Skeletal muscle cell (primary cell): ENCODE data around the gene BMPR1B.

Experiments
- DNase-seq: peaks from one replicate; pipeline ENCODE4 v3.0.0-alpha.2; 2010; ENCODE audit warnings: low read depth
- H3K4me3 ChIP-seq: 2 replicates; pipeline ENCODE4 v1.5.1; 2011; ENCODE audit warnings: low read depth, mild to moderate bottlenecking, control low read depth, low read length, moderate library complexity

BMPR1B gene

DNA sequence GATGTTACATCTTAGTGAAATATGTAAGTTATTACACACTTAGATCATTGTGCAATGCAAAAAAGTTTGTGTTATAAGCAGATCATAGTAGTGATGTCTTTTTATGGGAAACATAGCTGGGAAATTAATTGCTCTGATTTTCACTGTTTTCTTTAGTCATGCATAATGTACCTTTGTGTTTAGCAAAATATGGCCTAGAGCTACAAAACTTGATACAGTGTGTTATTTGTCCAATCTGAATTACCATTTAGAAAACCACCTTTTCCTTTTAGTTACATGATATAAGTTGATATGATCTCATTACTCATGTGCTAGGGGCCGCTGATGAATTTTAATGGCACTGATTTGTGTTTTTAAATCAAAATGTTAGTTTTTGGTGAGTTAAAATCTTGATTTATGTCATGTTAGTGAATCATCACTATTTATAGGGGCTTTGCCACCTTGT lies 2.0 kb downstream of the BMPR1B start:
- no peak for DNase-seq

DNA sequence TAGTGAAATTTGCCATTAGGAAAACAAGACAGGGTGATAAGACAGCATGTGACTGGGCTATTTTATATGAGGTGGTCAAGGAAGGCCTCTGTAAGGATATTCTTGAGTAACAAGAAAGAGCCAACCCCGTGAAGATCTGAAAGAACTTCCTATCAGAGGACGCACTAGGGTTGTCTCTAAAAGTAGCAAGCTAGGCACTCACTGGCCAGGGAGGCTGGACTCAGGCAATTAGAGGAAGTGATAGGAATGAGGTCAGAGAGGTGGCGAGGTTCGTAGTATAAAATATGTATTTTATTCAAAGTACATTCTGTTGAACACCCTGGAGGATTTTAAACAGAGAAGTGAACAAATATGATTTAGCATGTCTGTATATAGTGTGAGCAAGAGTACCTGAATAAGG lies 4.6 kb downstream of the BMPR1B start:
- DNase-seq = no peak
- H3K4me3 ChIP-seq = no peak overlapping the region

More for the DNA sequence above, 2.0 kb downstream of the BMPR1B start:
- no peak overlapping the region for H3K4me3 ChIP-seq

DNA sequence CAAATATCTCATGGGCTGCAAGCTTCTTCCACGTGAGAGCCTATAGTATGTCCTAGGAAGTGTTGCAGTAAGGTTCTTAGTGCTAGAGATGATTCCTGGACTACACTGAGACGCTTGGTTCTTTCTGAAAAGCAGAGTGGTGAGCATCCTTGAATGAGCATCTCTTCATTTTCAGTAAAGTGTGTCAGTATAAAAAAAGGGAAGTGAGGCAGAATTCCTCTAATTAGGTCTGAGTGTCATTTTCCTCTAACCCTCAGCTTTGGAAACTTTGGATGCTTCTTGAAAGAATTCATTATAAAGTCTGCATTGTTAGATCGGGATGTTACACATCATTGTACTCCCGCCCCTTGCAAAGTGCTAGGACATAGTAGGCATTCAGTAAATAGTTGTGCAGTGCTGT lies 5.2 kb downstream of the BMPR1B start:
- DNase-seq = no peak
- H3K4me3 ChIP-seq = no peak overlapping the region

DNA sequence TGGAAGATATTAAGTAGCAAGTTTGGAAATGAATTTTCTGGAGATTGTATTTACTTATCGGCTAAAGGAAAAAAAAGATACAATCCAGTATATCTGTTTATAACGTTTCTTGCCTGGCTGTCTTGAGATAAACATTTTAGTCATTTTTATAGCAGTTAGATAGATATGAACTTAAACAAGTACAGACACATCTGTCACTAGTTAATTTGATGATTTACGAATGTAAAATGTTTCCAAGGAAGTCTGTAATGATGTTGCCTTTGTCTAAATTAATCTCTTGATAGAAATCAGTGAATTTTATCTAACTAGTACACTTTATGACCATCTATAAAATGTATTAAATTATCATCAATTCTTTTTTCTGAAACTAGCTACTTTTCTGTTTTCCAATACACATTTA lies 5.7 kb downstream of the BMPR1B start:
- no peak for DNase-seq
- no peak overlapping the region for H3K4me3 ChIP-seq

DNA sequence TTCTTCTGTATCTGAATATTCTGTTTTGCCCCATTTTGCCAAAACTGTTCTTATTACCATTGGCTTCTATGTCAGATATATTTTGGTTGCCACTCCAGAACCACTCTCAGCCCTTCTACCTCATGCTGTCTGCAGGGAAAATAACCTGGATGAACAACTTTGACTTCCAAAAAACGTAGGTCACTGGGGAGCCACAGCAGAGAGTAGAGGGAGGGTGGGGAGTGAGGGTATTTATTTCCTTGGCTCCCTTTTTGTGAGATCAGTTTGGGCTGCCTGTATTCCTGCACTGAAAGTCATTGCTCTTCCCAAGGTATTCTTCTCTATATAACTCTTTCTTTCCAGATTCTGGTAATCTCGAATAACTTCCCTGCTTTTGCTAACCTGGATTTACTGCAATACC lies 6.3 kb downstream of the BMPR1B start:
- no peak for DNase-seq
- no peak overlapping the region for H3K4me3 ChIP-seq

DNA sequence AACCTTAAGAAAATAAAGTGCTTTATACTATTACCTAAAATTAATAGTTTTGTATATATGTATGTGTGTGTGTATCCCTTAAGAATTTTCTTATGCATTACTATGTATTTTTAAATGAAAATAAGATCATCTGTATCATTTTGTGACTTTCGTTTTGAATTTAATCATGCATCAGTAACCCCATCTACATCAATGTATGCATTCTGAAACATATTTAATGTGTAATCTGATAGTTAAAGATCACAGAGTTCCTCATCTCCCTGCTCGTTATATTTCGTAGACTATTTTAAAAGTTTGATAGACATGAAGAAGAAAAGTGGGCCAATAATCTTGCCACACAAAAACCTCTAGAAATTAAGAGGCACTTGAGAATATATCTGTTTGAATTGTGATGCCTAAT lies 7.4 kb downstream of the BMPR1B start:
- H3K4me3 ChIP-seq = no peak overlapping the region

DNA sequence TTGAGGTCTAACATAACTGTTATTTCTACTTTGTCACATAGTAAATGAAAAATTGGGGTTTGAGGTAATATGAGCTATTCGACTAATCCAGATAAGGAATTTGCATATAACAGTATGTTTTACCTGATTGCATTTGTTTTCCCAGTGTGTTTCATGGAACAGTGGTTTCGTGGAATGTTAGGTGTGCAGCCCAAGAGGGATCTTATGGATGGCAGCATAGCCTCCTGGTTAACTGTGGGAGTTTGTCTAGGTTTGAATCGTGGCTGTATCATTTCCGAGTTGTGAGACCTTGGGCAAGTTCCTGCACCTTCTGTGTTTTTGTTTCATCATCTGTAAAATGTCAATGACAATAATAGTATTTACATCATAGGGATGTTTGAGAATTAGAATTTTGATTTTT lies 7.9 kb downstream of the BMPR1B start:
- H3K4me3 ChIP-seq = no peak overlapping the region
- no peak for DNase-seq

More for the DNA sequence above, 7.4 kb downstream of the BMPR1B start:
- DNase-seq = no peak

DNA sequence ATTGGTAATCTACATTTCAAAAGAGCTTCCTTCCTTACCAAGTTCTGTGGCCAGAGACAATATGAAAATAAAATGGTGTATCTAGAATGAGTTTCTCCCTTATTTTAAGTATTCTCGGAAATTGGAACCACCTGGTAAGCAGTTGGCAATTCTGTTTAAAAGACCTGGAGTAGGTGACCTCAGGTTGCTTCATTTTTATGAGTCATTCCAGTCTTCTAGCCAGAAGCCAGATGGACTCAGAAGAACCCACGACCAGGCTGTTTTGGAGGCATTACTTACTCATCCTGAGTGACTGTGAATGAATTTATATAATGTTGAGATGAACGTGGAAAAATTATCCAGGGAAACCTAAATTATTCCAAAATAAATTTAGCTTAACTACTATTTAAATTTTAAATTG lies 9.1 kb downstream of the BMPR1B start:
- no peak overlapping the region for H3K4me3 ChIP-seq
- peak; percentile 38 for DNase-seq

DNA sequence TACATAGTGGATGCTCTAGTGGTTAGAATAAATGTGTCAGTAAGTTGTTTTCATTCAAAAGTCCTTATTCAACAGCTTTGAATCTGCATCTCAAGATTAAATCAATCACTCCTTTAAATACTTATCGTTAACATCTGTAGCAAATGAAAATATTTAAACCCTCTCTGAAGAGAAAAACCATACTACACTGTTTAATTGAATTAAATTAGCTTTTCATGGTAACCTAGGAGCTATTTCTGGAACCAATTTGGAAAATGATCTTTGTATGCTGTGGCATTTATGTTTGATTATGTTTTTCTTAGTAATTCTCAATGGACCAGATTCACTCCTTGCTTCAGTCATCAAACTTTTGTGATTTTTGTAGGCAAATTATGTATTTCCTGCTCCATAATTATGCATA lies 9.7 kb downstream of the BMPR1B start:
- DNase-seq = no peak
- no peak overlapping the region for H3K4me3 ChIP-seq

DNA sequence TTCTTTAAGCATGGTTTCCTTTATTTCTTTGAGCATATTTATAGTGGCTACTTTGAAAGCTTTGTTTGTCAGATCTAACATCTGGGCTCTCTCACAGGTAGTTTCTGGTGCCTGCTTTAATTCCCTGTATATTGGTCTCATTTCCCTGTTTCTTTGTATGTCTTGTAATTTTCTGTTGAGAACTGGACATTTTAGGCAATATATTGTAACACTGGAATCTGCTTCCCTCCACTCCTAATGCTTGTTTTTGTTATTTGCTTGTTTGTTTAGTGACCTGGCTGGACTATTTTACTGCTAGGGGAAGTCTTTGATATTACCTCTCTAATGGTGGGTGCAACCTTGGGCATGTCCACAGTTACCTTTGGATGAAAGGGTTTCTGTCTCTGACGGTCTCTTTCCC lies 25.0 kb downstream of the BMPR1B start:
- DNase-seq = no peak
- no peak overlapping the region for H3K4me3 ChIP-seq

DNA sequence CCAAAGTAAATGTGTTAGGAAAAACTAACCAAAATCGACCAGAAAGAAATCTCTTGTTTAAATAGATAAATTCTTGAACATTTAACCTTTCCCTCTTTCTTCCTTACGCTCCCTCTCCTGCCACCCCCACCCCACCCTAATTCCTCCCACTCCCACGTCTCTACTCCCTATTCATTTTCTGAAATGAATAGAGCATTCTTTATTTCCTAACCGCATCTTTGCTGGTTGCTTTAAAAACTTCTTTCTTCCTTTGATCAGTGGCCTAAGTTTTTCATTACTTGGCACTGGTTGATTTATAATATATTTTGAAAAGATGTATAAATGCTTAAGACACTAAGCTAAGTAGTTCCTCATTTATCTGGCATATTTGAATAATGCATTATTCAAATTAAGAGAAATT lies 33.9 kb downstream of the BMPR1B start:
- no peak overlapping the region for H3K4me3 ChIP-seq

DNA sequence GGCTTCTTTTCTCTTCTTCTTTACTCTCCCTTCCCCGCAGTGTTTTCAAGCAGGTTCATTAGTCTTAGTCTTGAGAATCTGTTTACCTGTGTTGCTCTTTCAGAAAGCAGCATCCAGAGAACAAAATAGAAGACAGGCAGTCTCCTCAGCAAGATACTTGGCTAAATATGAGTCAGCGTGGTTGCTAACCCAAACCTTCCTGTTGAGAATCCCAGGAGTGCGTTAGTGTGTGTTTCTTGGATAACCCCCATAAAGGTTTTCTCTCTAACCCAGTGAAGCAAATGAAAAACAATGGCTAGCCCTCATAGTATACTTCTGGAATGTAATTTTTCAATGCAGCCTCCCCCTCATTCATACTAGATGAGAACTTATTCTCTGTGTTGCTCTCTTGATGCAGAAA lies 41.1 kb downstream of the BMPR1B start:
- no peak overlapping the region for H3K4me3 ChIP-seq
- peak; percentile 78 for DNase-seq

More for the DNA sequence above, 33.9 kb downstream of the BMPR1B start:
- DNase-seq = no peak

DNA sequence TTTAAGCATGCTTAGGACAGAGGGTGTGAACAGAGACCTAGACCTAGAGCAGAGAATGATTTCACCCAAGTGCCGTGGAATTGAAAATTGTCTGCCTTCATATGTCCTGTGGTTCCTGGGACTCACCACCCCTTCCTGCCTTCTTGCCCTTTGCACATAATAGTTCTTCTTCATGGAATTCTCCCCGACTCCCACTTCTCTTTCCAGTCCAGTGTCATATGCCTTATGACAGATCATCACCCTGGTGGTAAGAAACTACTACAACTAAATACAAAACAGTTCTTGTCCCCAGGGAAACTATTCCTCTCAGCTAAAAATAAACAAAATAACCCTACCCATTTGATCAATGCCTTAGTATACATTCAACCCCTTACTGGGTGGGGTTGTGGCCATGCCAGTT lies 43.3 kb downstream of the BMPR1B start:
- DNase-seq = no peak
- no peak overlapping the region for H3K4me3 ChIP-seq

DNA sequence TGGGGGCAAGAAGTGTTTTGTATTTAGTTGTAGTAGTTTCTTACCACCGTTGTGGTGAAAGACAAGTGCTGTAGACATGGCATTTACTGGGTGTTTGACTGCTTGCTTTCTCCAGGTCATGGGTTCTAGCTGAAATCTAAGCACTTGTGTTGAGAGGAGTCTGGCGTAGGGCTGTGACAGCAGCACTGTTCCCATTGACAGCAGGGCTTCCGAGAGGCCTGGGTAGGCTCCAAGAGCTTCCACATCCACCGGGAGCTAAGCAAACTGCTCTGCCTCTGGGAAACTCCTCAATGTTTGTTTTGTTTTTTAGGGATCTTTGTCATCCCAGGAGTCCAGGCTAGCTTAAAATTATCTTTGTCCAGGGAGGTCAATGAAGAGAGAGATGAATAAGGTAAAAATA lies 44.3 kb downstream of the BMPR1B start:
- H3K4me3 ChIP-seq = no peak overlapping the region
- DNase-seq = no peak

DNA sequence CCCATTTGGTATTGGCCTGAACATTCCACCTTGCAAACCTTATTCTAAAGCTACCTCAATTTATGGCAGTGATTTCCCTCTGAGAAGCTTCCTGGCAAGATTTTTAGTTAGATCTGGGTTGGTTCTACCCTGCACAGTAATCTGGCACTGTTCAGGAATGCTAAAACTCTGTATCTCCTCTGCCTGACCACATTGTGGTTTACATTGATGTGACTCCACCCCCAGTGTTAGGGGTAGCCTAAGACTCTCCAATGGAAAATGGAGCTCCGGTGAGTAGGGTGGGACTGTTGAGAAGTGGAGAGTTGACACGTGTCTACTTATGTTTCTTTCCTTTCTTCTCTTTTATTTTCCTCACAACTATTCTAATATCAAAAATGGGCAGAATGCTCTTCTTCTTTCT lies 45.4 kb downstream of the BMPR1B start:
- DNase-seq = no peak
- H3K4me3 ChIP-seq = no peak overlapping the region

DNA sequence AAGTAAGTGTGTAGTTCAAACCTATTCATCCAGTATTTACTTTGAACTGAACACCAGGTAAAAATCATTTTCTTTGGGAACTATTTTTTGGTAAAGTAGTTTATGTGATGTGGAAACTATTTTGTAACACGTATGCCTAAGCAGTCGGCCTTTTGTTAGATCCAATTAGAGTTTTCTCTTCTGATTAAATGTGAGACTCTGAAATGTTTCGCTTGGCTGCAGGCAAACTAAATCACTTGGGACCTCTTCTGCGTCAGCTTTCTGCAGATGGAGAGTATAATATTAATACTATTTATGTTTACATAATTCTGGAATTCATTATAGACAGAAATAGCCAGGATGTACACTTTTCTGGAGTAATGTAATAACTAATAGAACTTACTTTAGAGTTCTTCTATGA lies 46.9 kb downstream of the BMPR1B start:
- no peak overlapping the region for H3K4me3 ChIP-seq
- no peak for DNase-seq

DNA sequence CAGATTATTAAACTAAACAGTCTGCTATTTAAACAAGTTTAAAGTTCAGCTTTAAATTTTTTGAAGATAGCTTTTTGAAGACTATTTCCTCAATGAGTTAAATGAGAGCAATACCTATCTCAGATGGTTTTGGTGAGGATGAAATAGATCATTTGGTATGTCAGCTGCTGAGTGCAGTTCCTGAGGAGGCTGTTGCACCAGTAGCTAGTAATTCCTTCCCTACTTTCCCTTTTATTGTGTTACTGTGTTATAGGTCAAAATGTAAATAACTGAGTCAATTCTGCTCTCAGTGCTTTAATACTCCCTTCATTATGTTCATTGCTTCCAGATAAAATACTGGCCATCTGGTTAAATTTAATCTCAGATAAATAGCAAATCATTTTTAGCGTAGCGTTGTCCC lies 48.6 kb downstream of the BMPR1B start:
- no peak overlapping the region for H3K4me3 ChIP-seq
- no peak for DNase-seq

DNA sequence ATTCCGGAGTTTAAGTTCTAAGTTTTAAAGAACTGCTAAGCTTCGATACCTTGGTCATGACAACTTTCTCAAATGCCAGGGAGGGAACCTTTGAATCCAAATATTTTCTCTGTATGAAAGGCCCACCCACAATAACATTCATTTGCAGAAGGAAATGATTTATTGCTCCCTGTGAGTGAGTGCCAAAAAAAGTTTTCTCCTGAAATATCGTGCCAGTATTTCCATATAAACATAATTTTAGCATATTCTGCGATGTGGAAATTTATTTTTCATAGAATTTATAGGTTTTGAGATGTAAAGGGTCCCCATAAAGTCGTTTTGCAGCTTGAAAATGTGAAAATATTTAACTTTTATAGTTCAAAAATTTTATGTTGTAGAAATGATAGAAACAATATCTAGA lies 53.9 kb downstream of the BMPR1B start:
- no peak for DNase-seq

DNA sequence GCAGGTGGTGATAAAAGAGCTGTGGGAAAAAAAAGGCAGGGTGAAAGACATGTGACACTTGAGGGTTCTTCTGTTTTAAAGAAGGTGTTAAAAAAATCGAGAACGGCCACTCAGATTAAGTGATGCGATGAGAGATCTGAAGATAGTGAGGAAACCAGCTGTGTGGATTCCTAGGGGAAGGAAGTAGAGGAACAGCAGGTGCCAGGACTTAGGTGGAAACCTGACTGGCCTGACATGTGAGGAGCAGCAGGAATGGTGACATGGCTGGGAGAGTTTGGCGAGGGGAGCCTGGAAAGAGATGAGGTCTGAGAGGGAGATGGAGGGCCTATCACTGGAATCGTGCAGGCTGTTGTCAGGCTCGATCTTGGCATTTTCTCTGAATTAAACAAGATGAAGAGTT lies 55.5 kb downstream of the BMPR1B start:
- no peak overlapping the region for H3K4me3 ChIP-seq
- no peak for DNase-seq

More for the DNA sequence above, 53.9 kb downstream of the BMPR1B start:
- no peak overlapping the region for H3K4me3 ChIP-seq

DNA sequence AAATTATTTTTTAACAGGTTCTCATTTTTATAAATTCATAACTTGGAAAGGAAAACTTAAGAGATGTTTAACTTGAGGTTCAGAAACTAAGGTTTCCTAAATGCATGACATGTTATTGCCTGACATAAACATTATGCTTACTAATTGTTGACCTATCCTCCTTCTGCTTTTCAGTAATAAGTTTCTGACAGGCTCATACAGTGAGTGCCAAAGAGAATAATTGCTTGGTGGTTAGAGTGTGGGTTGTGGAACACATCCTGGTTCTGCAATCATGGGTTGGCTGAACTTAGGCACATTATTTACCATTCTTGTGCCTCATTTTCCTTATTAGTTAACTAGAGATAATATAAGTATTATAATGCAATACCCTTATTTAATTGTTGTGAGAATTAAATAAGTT lies 56.5 kb downstream of the BMPR1B start:
- DNase-seq = no peak
- no peak overlapping the region for H3K4me3 ChIP-seq

DNA sequence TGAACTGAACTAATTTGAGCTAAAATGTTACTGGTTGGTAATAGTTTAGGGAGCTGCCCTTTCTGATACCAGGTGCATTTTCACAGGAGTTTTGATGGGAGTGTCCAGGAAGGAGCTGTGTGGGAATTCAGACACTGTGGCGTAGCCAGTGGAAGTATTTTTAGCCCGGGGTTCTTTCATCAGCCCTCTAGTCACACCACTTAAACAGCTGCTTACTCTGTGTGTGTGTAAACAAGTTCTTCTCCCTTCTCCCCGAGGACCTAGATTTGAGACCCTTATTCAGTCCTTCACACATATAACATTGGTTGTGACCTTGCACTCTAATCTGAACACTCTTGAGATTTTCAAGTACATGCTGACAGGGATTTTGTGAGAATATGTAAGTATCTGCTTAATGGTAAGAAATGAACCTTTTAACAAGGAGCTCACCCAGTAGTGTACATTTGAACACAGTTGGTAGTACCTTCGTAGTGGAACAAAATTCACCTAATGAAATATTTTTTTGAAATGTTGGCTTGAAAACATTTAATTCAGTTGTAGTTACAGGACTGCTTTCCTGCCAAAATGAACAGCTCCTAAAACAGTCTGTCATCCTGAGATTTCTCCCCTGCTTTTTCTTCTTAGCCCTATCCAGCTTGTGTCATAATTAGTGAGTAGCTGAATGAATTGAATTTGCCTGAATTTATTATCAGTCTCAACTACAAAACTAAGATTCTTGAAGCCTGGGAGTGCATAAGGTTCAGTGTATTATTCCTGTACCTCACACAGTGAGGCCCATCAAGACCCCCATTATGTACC lies 61.8 kb downstream of the BMPR1B start:
- no peak overlapping the region for H3K4me3 ChIP-seq
- no peak for DNase-seq

DNA sequence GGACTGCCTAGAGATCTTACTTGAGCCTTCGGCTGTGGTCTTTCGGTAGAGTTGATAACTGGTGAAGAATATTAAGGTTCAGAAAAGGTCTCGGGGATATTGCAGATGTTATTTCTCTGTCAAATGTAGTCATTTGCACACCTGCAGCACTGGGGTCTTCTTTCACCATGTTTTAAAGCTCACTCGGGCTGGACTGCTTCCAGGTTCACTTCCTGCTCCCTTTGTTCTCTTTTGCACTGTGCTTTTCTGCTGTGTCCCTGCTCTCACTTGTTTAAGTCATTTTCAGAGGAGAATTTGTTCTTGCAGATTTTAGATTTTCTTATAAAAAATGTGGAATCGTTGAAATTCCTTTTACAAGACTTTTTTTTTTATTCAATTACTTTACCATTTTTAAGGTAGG lies 68.5 kb downstream of the BMPR1B start:
- no peak for DNase-seq
- H3K4me3 ChIP-seq = no peak overlapping the region
